HEK293 (cell line): ENCODE measurements around the gene FBRSL1.

ENCODE experiments used
- SALL2 ChIP-seq: fragments of 450-650 bp; formaldehyde crosslinking; IDR thresholded peaks from 2 replicates; pipeline ENCODE4 v1.5.0; 2017; ENCODE audit warnings: missing biosample characterization, mild to moderate bottlenecking, missing genetic modification characterization, borderline replicate concordance
- YY1 ChIP-seq: fragments of 450-650 bp; formaldehyde crosslinking; IDR thresholded peaks from 2 replicates; pipeline ENCODE4 v1.5.1; 2018; ENCODE audit warnings: missing biosample characterization, missing genetic modification characterization
- ZBTB7A ChIP-seq: fragments of 450-650 bp; formaldehyde crosslinking; IDR thresholded peaks from 2 replicates; pipeline ENCODE4 v1.5.1; 2016; ENCODE audit warnings: low read depth, missing biosample characterization, missing genetic modification characterization
- ZFP41 ChIP-seq: fragments of 450-650 bp; formaldehyde crosslinking; IDR thresholded peaks from 2 replicates; pipeline ENCODE4 v1.5.1; 2016; ENCODE audit warnings: missing biosample characterization, missing genetic modification characterization, borderline replicate concordance
- ZNF426 ChIP-seq: fragments of 450-650 bp; formaldehyde crosslinking; IDR thresholded peaks from 2 replicates; pipeline ENCODE4 v1.5.1; 2017; ENCODE audit warnings: missing biosample characterization, missing genetic modification characterization, mild to moderate bottlenecking, inconsistent platforms, moderate library complexity
- ZNF585B ChIP-seq: fragments of 450-650 bp; formaldehyde crosslinking; IDR thresholded peaks from 2 replicates; pipeline ENCODE4 v1.5.1; 2016; ENCODE audit warnings: missing biosample characterization, missing genetic modification characterization
- ZNF610 ChIP-seq: fragments of 450-650 bp; formaldehyde crosslinking; IDR thresholded peaks from 2 replicates; pipeline ENCODE4 v1.5.1; 2016; ENCODE audit warnings: missing biosample characterization, missing genetic modification characterization, borderline replicate concordance
- ZSCAN23 ChIP-seq: fragments of 450-650 bp; formaldehyde crosslinking; IDR thresholded peaks from 2 replicates; pipeline ENCODE4 v1.5.1; 2016; ENCODE audit warnings: missing biosample characterization, missing genetic modification characterization
- TF ChIP-seq, protein P1 (sequence below): fragments of 450-650 bp; IDR thresholded peaks from 2 replicates; pipeline ENCODE4 v1.5.1; 2018; ENCODE audit warnings: missing biosample characterization, missing genetic modification characterization
- TF ChIP-seq, protein P2 (sequence below): fragments of 450-650 bp; formaldehyde crosslinking; IDR thresholded peaks from 2 replicates; pipeline ENCODE4 v1.5.1; 2016; ENCODE audit warnings: missing biosample characterization, missing genetic modification characterization
- TF ChIP-seq, protein P3 (sequence below): fragments of 450-650 bp; formaldehyde crosslinking; IDR thresholded peaks from 2 replicates; pipeline ENCODE4 v1.5.1; 2016; ENCODE audit warnings: missing biosample characterization, missing genetic modification characterization
- TF ChIP-seq, protein P4 (sequence below): fragments of 450-650 bp; formaldehyde crosslinking; IDR thresholded peaks from 2 replicates; pipeline ENCODE4 v1.5.1; 2017; ENCODE audit warnings: missing biosample characterization, missing genetic modification characterization
- TF ChIP-seq, protein P5 (sequence below): fragments of 450-650 bp; formaldehyde crosslinking; IDR thresholded peaks from 2 replicates; pipeline ENCODE4 v1.5.1; 2016; ENCODE audit warnings: missing biosample characterization, missing genetic modification characterization
- TF ChIP-seq, protein P6 (sequence below): fragments of 450-650 bp; formaldehyde crosslinking; IDR thresholded peaks from 2 replicates; pipeline ENCODE4 v1.5.1; 2016; ENCODE audit warnings: missing biosample characterization, missing genetic modification characterization, low read depth

DNA sequence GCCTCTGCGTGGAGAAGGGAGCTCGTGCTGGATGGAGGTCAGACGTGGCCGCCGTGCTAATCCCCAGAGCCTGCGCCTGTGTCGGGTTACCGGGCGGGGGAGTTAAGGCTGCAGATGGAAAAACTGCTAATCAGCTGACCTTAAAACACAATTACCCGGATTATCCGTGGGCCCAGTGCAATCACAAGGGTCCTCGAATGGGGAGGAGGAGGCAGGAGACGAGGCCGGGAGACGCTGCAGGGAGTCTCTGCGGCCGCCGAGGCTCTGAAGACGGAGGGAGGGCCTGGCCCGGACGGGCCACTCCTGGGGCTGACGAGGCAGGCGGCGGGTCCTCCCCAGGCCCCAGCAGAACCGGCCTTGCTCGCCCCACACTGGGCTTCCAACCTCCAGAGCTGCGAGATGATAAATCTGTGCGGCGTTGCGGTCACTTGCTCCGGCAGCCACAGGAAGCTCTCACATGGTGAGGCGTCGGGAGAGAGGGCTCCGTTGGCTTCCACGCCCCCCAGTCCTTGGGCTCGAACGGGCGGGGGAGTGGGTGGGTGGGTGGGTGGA is 32.9 kb upstream of the FBRSL1 start:
- TF ChIP-seq ZNF426 (tag by site-specific recombination) = no peak
- TF ChIP-seq, protein P1, sequence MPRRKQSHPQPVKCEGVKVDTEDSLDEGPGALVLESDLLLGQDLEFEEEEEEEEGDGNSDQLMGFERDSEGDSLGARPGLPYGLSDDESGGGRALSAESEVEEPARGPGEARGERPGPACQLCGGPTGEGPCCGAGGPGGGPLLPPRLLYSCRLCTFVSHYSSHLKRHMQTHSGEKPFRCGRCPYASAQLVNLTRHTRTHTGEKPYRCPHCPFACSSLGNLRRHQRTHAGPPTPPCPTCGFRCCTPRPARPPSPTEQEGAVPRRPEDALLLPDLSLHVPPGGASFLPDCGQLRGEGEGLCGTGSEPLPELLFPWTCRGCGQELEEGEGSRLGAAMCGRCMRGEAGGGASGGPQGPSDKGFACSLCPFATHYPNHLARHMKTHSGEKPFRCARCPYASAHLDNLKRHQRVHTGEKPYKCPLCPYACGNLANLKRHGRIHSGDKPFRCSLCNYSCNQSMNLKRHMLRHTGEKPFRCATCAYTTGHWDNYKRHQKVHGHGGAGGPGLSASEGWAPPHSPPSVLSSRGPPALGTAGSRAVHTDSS = no peak
- TF ChIP-seq, protein P2, sequence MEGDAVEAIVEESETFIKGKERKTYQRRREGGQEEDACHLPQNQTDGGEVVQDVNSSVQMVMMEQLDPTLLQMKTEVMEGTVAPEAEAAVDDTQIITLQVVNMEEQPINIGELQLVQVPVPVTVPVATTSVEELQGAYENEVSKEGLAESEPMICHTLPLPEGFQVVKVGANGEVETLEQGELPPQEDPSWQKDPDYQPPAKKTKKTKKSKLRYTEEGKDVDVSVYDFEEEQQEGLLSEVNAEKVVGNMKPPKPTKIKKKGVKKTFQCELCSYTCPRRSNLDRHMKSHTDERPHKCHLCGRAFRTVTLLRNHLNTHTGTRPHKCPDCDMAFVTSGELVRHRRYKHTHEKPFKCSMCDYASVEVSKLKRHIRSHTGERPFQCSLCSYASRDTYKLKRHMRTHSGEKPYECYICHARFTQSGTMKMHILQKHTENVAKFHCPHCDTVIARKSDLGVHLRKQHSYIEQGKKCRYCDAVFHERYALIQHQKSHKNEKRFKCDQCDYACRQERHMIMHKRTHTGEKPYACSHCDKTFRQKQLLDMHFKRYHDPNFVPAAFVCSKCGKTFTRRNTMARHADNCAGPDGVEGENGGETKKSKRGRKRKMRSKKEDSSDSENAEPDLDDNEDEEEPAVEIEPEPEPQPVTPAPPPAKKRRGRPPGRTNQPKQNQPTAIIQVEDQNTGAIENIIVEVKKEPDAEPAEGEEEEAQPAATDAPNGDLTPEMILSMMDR (tag by site-specific recombination) = no peak
- TF ChIP-seq, protein P3, sequence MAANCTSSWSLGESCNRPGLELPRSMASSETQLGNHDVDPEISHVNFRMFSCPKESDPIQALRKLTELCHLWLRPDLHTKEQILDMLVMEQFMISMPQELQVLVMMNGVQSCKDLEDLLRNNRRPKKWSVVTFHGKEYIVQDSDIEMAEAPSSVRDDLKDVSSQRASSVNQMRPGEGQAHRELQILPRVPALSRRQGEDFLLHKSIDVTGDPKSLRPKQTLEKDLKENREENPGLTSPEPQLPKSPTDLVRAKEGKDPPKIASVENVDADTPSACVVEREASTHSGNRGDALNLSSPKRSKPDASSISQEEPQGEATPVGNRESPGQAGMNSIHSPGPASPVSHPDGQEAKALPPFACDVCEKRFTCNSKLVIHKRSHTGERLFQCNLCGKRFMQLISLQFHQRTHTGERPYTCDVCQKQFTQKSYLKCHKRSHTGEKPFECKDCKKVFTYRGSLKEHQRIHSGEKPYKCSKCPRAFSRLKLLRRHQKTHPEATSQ (tag by site-specific recombination) = no peak
- TF ChIP-seq, protein P4, sequence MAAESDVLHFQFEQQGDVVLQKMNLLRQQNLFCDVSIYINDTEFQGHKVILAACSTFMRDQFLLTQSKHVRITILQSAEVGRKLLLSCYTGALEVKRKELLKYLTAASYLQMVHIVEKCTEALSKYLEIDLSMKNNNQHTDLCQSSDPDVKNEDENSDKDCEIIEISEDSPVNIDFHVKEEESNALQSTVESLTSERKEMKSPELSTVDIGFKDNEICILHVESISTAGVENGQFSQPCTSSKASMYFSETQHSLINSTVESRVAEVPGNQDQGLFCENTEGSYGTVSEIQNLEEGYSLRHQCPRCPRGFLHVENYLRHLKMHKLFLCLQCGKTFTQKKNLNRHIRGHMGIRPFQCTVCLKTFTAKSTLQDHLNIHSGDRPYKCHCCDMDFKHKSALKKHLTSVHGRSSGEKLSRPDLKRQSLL = no peak
- TF ChIP-seq SALL2 (tag by site-specific recombination) = no peak
- TF ChIP-seq YY1 (tag by site-specific recombination) = no peak
- TF ChIP-seq, protein P5, sequence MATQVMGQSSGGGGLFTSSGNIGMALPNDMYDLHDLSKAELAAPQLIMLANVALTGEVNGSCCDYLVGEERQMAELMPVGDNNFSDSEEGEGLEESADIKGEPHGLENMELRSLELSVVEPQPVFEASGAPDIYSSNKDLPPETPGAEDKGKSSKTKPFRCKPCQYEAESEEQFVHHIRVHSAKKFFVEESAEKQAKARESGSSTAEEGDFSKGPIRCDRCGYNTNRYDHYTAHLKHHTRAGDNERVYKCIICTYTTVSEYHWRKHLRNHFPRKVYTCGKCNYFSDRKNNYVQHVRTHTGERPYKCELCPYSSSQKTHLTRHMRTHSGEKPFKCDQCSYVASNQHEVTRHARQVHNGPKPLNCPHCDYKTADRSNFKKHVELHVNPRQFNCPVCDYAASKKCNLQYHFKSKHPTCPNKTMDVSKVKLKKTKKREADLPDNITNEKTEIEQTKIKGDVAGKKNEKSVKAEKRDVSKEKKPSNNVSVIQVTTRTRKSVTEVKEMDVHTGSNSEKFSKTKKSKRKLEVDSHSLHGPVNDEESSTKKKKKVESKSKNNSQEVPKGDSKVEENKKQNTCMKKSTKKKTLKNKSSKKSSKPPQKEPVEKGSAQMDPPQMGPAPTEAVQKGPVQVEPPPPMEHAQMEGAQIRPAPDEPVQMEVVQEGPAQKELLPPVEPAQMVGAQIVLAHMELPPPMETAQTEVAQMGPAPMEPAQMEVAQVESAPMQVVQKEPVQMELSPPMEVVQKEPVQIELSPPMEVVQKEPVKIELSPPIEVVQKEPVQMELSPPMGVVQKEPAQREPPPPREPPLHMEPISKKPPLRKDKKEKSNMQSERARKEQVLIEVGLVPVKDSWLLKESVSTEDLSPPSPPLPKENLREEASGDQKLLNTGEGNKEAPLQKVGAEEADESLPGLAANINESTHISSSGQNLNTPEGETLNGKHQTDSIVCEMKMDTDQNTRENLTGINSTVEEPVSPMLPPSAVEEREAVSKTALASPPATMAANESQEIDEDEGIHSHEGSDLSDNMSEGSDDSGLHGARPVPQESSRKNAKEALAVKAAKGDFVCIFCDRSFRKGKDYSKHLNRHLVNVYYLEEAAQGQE (tag by site-specific recombination) = no peak
- TF ChIP-seq, protein P6, sequence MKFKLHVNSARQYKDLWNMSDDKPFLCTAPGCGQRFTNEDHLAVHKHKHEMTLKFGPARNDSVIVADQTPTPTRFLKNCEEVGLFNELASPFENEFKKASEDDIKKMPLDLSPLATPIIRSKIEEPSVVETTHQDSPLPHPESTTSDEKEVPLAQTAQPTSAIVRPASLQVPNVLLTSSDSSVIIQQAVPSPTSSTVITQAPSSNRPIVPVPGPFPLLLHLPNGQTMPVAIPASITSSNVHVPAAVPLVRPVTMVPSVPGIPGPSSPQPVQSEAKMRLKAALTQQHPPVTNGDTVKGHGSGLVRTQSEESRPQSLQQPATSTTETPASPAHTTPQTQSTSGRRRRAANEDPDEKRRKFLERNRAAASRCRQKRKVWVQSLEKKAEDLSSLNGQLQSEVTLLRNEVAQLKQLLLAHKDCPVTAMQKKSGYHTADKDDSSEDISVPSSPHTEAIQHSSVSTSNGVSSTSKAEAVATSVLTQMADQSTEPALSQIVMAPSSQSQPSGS (tag by site-specific recombination) = no peak
- TF ChIP-seq ZNF610 (tag by site-specific recombination) = no peak
- no peak for TF ChIP-seq ZFP41 (tag by site-specific recombination)
- TF ChIP-seq ZNF585B (tag by site-specific recombination) = no peak
- TF ChIP-seq ZBTB7A (tag by site-specific recombination) = no peak
- no peak for TF ChIP-seq ZSCAN23
